Astrocyte of the spinal cord (primary cell): ENCODE results near the gene ZNF816.

Source experiments
- DNase-seq: peaks from one replicate; pipeline ENCODE4 v3.0.0; 2011; ENCODE audit warnings: low read depth, low spot score
- H3K4me3 ChIP-seq: 2 replicates; pipeline ENCODE4 v1.5.1; 2011; ENCODE audit warnings: low read depth, mild to moderate bottlenecking, low read length, moderate library complexity
- CTCF ChIP-seq: IDR thresholded peaks from 2 replicates; pipeline ENCODE4 v1.5.1; 2012; ENCODE audit warnings: low read depth, mild to moderate bottlenecking, low read length, inconsistent platforms
- in situ Hi-C: cut with HindIII; loops from 2 replicates; pipeline ENCODE4 v1.10.0; 2017; ENCODE audit warnings: low sequenced_read_pairs

ZNF816 gene

GRCh38 chr19:52962394-52963246 is at the start of gene ZNF816:
Gene ZNF816, minus strand, starts transcription at chr19:52962881. Its CDS starts 6,792 bp downstream, at chr19:52956089.
- H3K4me3 ChIP-seq = peak within 1 kb of the TSS; percentile 81
- in situ Hi-C loops = no loop called here
- DNase-seq = peak; percentile 97
- no peak for TF ChIP-seq CTCF

GRCh38 chr19:53012006-53012405 is 49.3 kb upstream of the ZNF816 start:
- in situ Hi-C loops = no loop called here
- TF ChIP-seq CTCF = no peak
- H3K4me3 ChIP-seq = no peak overlapping the region
- no peak for DNase-seq

GRCh38 chr19:53010494-53010893 is 47.8 kb upstream of the ZNF816 start:
- TF ChIP-seq CTCF = no peak
- DNase-seq = no peak
- H3K4me3 ChIP-seq = no peak overlapping the region
- in situ Hi-C loops = no loop called here

GRCh38 chr19:53008061-53008778 is 45.5 kb upstream of the ZNF816 start:
- in situ Hi-C loops = no loop called here
- H3K4me3 ChIP-seq = no peak overlapping the region
- DNase-seq = no peak
- no peak for TF ChIP-seq CTCF

GRCh38 chr19:53007606-53008005 is 44.9 kb upstream of the ZNF816 start:
- no peak overlapping the region for H3K4me3 ChIP-seq
- no peak for DNase-seq
- in situ Hi-C loops = no loop called here
- TF ChIP-seq CTCF = no peak

- no peak for TF ChIP-seq CTCF
- no peak for DNase-seq
- no peak overlapping the region for H3K4me3 ChIP-seq
- in situ Hi-C loops = no loop called here
These were observed 44.5 kb upstream of the ZNF816 start for GRCh38 chr19:53007200-53007599.
